GM23338 (cell line): ENCODE results near the gene ITPRID1.

Experiments
- CREB1 ChIP-seq: fragments of 250-450 bp; sonication (Bioruptor Pico); IDR thresholded peaks from 2 replicates; pipeline ENCODE4 v1.5.0; 2020; ENCODE audit warnings: low read depth, mild to moderate bottlenecking, moderate library complexity
- CTCF ChIP-seq, 2 experiments: fragments of 200-600 bp in 1 of 2; sonication (generic) in 1 of 2; conservative IDR thresholded peaks; 2 replicates each; pipeline versions ENCODE4 v1.5.1 to v1.6.1; 2016 to 2017; ENCODE audit warnings: antibody characterized with exemption in 2 of 2, low read depth in 2 of 2, mild to moderate bottlenecking in 2 of 2, moderate library complexity in 1 of 2
- ETS1 ChIP-seq: IDR thresholded peaks from 2 replicates; pipeline ENCODE4 v1.6.1; 2016; ENCODE audit warnings: antibody characterized with exemption
- EZH2 ChIP-seq: fragments of 200-600 bp; sonication (generic); IDR thresholded peaks from one replicate; pipeline ENCODE4 v1.8.0; 2017; ENCODE audit warnings: antibody characterized with exemption, mild to moderate bottlenecking, low read depth; ENCODE audit not compliant: unreplicated experiment
- EZH2phosphoT487 ChIP-seq: fragments of 200-600 bp; sonication (generic); IDR thresholded peaks from one replicate; pipeline ENCODE4 v1.8.1; 2018; ENCODE audit warnings: antibody characterized with exemption; ENCODE audit not compliant: unreplicated experiment
- JUNB ChIP-seq: IDR thresholded peaks from one replicate; pipeline ENCODE4 v1.6.1; 2016; ENCODE audit warnings: antibody characterized with exemption; ENCODE audit not compliant: unreplicated experiment
- NANOG ChIP-seq: IDR thresholded peaks from 2 replicates; pipeline ENCODE4 v1.6.1; 2016; ENCODE audit warnings: antibody characterized with exemption, borderline replicate concordance
- POLR2AphosphoS5 ChIP-seq: IDR thresholded peaks from 2 replicates; pipeline ENCODE4 v1.6.1; 2016; ENCODE audit warnings: antibody characterized with exemption, low read depth
- REST ChIP-seq: IDR thresholded peaks from one replicate; pipeline ENCODE4 v1.6.1; 2018; ENCODE audit warnings: antibody characterized with exemption; ENCODE audit not compliant: unreplicated experiment
- STAT1 ChIP-seq: IDR thresholded peaks from one replicate; pipeline ENCODE4 v1.6.1; 2016; ENCODE audit warnings: antibody characterized with exemption; ENCODE audit not compliant: unreplicated experiment
- ZNF114 ChIP-seq: fragments of 250-450 bp; sonication (Bioruptor Pico); IDR thresholded peaks from 2 replicates; pipeline ENCODE4 v1.5.0; 2020; ENCODE audit warnings: mild to moderate bottlenecking, moderate library complexity
- ZNF331 ChIP-seq: fragments of 250-450 bp; sonication (Bioruptor Pico); IDR thresholded peaks from 2 replicates; pipeline ENCODE4 v1.5.0; 2020; ENCODE audit warnings: low read depth, mild to moderate bottlenecking, moderate library complexity
- ZNF462 ChIP-seq: fragments of 250-450 bp; sonication (Bioruptor Pico); IDR thresholded peaks from 2 replicates; pipeline ENCODE4 v1.5.0; 2020; ENCODE audit warnings: mild to moderate bottlenecking, moderate library complexity

- peak; percentile 40 to 51; a peak in 3 of 4 replicates for TF ChIP-seq CTCF (conservative IDR thresholded peaks at IDR 0.05; ENCODE audit: low read depth in 2 of 2)
- TF ChIP-seq EZH2: no peak
- TF ChIP-seq ETS1: no peak
- TF ChIP-seq EZH2phosphoT487: no peak
- TF ChIP-seq ZNF331 (CRISPR knock-in tag): no peak
- no peak for TF ChIP-seq POLR2AphosphoS5
- no peak for TF ChIP-seq JUNB
- no peak for TF ChIP-seq STAT1
- no peak for TF ChIP-seq NANOG
- TF ChIP-seq REST: no peak
- TF ChIP-seq ZNF114 (CRISPR knock-in tag): no peak
- TF ChIP-seq CREB1: no peak
- no peak for TF ChIP-seq ZNF462 (CRISPR knock-in tag)
These were observed 49.6 kb downstream of the ITPRID1 start for GRCh38 chr7:31563522-31563921.
